GM18861 (cell line): ENCODE results near the gene ENO2.

Experiments
- ATAC-seq: cut with Tn5 transposase; IDR thresholded peaks from one replicate; pipeline ENCODE4 v1.9.1; 2021; ENCODE audit not compliant: unreplicated experiment

ENO2 gene

DNA sequence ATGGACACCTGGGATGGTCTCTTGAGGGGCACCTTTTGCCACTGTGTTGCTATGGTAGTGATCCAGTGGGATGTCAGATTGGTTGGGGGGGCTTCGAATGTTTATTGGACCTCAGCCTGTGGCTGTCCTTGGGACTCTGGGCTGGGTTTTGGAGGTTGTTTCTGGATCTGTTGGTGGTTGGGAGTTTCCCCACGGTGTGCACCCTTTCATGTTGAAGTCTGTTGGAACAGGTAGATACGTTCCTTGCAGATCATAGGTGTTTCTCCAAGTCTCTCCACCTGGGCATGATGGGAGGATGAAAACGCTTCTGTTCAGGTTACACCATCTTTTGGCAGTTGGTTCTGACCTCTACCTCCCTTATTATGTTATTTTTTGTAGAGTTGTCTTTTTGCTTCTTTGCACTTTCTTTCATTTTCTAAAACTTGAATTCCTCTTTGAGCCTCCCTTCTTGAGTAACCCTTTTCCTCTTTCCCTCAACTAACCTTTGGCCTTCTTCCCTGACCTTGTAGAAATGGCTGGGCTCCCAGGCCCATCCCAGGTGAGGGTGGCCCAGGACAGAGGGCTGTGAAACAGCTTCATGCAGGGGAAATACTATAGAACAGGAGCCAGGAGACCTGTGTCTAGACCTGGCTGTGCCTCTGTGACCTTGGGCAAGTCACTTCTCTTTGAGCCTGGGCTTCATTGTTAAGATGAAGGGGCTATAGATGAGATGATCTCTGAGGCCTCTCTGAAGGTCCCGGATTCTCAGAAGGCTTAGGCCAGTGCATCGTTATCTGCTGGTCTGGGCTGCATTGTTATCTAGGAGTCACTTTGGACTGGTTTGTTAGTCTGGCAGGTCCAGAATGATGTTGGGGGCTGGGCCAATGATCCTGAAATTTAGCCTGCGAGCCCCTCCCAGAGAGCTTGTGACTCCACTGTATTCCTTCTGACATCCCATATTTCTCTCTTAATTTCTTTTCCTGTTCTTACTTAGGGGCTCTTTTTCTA lies 15.4 kb downstream of the ENO2 start:
- no peak for ATAC-seq

DNA sequence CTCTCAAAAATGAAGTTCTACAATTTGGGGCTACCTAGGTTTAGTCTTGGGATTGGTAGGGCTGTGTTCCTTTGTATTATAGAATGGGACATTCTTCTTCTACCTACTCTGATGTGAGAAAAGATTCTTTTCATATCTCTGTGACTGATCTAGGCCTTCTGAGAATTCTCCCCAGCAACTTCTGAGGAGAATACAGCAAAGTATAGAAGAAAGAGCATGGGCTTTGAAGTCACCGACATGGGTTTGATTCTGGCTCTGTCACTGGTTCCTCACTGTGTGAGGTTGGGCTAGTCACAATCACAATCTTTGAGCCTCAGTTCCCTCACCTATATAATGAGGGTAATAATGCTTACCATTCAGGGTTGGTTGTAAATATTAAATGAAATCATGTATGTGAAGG lies 18.4 kb downstream of the ENO2 start:
- no peak for ATAC-seq

DNA sequence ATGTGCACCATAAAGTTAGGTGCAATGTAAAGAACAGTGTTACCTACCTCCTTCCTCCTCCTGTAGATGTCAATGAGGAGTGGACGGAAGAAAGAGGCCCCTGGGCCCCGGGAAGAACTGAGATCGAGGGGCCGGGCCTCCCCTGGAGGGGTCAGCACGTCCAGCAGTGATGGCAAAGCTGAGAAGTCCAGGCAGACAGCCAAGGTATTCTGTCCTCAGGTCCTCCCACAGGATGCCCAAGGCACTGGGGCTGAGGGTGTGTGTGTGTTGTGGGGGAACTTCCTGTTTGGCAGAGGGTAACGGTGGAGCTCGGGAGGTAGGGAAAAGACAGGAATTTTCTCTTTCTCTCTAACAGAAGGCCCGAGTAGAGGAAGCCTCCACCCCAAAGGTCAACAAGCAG lies 19.7 kb downstream of the ENO2 start:
- ATAC-seq, result no peak

DNA sequence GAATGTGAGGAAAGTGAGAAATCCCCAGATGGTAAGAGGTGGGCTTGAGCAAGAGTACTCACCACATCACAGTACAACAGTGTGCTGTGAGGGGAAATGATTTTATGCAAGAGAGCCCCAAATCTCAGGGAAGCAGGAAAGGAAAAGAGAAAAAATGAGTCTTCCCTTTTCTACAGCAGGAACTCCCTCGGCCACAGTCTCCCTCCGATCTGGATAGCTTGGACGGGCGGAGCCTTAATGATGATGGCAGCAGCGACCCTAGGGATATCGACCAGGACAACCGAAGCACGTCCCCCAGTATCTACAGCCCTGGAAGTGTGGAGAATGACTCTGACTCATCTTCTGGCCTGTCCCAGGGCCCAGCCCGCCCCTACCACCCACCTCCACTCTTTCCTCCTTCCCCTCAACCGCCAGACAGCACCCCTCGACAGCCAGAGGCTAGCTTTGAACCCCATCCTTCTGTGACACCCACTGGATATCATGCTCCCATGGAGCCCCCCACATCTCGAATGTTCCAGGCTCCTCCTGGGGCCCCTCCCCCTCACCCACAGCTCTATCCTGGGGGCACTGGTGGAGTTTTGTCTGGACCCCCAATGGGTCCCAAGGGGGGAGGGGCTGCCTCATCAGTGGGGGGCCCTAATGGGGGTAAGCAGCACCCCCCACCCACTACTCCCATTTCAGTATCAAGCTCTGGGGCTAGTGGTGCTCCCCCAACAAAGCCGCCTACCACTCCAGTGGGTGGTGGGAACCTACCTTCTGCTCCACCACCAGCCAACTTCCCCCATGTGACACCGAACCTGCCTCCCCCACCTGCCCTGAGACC lies 21.2 kb downstream of the ENO2 start:
- no peak for ATAC-seq

DNA sequence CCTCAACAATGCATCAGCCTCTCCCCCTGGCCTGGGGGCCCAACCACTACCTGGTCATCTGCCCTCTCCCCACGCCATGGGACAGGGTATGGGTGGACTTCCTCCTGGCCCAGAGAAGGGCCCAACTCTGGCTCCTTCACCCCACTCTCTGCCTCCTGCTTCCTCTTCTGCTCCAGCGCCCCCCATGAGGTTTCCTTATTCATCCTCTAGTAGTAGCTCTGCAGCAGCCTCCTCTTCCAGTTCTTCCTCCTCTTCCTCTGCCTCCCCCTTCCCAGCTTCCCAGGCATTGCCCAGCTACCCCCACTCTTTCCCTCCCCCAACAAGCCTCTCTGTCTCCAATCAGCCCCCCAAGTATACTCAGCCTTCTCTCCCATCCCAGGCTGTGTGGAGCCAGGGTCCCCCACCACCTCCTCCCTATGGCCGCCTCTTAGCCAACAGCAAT lies 21.8 kb downstream of the ENO2 start:
- ATAC-seq, result no peak

DNA sequence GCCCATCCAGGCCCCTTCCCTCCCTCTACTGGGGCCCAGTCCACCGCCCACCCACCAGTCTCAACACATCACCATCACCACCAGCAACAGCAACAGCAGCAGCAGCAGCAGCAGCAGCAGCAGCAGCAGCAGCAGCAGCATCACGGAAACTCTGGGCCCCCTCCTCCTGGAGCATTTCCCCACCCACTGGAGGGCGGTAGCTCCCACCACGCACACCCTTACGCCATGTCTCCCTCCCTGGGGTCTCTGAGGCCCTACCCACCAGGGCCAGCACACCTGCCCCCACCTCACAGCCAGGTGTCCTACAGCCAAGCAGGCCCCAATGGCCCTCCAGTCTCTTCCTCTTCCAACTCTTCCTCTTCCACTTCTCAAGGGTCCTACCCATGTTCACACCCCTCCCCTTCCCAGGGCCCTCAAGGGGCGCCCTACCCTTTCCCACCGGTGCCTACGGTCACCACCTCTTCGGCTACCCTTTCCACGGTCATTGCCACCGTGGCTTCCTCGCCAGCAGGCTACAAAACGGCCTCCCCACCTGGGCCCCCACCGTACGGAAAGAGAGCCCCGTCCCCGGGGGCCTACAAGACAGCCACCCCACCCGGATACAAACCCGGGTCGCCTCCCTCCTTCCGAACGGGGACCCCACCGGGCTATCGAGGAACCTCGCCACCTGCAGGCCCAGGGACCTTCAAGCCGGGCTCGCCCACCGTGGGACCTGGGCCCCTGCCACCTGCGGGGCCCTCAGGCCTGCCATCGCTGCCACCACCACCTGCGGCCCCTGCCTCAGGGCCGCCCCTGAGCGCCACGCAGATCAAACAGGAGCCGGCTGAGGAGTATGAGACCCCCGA lies 22.5 kb downstream of the ENO2 start:
- no peak for ATAC-seq

DNA sequence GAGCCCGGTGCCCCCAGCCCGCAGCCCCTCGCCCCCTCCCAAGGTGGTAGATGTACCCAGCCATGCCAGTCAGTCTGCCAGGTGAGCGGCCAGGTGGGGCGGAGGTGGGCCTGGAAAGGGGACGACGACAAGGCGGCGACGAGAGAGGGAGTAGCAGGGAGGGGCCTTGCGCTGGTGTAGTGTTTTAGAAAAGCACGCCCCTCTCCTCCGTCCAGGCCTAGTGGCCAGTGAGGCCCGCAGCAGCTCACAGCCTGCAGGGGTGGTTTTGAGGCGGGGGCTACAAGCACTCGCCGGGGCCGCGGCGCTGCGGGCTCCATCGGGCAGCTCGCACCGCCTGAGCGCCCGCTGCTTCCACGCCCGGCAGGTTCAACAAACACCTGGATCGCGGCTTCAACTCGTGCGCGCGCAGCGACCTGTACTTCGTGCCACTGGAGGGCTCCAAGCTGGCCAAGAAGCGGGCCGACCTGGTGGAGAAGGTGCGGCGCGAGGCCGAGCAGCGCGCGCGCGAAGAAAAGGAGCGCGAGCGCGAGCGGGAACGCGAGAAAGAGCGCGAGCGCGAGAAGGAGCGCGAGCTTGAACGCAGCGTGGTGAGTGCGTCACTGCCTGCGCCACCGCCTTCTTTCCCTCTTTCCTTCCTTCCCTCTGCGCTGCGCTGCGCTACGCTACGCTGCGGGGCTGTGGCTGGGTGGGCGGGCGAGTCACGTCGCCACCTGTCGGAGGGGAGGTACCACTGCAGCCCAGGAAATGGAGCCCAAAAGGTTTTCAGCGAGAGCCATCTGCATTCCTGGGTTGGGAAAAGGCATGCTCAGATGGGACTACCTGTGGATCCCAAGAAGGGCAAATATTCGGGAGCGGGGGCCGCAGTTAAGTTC lies 23.3 kb downstream of the ENO2 start:
- peak; percentile 87 for ATAC-seq

DNA sequence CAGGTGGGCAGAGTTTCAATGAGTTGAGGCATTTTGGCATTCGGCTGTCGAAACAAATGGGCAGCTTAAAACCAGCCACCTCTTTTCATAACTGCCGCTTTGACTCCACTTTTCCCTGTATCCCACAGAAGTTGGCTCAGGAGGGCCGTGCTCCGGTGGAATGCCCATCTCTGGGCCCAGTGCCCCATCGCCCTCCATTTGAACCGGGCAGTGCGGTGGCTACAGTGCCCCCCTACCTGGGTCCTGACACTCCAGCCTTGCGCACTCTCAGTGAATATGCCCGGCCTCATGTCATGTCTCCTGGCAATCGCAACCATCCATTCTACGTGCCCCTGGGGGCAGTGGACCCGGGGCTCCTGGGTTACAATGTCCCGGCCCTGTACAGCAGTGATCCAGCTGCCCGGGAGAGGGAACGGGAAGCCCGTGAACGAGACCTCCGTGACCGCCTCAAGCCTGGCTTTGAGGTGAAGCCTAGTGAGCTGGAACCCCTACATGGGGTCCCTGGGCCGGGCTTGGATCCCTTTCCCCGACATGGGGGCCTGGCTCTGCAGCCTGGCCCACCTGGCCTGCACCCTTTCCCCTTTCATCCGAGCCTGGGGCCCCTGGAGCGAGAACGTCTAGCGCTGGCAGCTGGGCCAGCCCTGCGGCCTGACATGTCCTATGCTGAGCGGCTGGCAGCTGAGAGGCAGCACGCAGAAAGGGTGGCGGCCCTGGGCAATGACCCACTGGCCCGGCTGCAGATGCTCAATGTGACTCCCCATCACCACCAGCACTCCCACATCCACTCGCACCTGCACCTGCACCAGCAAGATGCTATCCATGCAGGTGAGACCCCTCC lies 24.2 kb downstream of the ENO2 start:
- ATAC-seq, result no peak

DNA sequence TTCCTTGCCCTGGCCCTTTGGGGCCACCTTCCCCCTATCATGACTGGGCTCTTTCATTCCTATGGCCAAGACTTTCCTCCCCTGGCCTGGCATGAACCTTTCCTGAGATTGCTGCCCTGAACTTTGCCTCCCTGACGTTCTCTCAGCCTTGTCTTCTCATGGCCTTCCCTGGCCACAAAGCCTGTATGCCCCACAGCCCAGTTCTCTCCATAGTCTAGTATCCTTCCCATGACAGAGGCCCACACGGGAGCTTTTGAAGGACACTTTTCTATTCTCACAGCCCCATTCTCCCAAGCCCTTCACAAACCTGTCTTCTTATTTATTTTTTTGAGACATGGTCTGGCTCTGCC lies 24.8 kb downstream of the ENO2 start:
- no peak for ATAC-seq

DNA sequence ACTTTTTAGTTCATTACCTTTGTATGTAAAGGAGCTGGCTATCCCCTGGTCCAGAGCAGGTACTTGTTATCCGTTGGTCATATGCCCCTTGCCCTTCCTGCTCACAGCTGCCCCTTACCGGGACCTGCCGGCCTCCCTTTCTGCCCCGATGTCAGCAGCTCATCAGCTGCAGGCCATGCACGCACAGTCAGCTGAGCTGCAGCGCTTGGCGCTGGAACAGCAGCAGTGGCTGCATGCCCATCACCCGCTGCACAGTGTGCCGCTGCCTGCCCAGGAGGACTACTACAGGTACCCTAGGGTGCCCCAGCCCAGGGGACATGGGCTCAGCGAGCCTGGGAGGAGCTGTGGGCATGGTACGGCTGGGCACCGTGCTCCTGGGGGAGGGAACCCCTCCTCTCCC lies 26.9 kb downstream of the ENO2 start:
- ATAC-seq, result no peak

DNA sequence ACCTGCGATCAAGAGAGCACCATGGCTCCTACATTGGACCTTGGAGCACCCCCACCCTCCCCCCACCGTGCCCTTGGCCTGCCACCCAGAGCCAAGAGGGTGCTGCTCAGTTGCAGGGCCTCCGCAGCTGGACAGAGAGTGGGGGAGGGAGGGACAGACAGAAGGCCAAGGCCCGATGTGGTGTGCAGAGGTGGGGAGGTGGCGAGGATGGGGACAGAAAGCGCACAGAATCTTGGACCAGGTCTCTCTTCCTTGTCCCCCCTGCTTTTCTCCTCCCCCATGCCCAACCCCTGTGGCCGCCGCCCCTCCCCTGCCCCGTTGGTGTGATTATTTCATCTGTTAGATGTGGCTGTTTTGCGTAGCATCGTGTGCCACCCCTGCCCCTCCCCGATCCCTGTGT lies 27.4 kb downstream of the ENO2 start:
- no peak for ATAC-seq

DNA sequence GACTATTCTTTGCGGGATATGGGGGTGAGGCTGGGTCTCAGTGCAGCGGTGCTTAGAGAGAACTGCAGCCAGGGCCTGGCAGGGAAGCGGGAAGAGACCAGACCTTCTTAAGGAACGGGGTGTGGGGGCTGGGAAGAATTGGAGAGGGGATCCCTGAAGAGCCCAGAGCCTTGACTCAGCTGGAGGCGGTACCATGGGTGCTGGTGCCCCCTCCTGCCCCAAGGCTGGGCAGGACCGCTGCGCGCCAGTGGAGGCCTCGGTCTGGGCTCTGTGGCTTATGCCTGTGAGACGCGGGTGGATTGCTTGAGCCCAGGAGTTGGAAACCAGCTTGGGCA lies 27.9 kb downstream of the ENO2 start:
- no peak for ATAC-seq

DNA sequence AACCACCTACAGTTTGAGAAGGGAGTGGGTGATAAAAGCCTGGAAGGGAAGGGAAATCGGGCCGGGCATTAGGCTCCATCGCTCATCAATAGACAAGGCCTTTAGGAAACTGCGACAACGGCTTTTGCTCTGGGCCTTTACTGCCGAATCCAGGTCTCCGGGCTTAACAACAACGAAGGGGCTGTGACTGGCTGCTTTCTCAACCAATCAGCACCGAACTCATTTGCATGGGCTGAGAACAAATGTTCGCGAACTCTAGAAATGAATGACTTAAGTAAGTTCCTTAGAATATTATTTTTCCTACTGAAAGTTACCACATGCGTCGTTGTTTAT lies 29.0 kb downstream of the ENO2 start:
- ATAC-seq, result peak; percentile 21

DNA sequence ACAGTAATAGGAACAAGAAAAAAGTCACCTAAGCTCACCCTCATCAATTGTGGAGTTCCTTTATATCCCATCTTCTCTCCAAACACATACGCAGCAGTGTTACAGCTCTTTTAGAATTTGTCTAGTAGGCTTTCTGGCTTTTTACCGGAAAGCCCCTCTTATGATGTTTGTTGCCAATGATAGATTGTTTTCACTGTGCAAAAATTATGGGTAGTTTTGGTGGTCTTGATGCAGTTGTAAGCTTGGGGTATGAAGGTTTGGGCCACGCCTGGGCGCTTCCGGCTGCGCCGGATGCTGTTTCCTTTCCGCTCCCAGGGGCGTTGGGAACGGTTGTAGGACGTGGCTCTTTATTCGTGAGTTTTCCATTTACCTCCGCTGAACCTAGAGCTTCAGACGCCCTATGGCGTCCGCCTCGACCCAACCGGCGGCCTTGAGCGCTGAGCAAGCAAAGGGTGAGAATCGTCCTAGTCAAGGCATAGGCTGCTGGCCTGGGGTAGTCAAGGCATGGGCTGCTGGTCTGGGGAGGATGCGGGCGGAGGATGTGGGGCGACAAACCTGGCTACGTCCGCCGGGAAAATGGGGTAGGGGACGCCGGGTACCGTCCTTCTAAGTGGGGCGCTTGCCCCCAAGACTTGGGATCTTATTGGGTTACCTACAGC lies 29.5 kb downstream of the ENO2 start, which contains the start of the genes C12orf57 and RNU7-1:
C12orf57 (plus strand) TSS at position 301 of the 659 bp plus-strand sequence; CDS start at position 401, 100 bp downstream.
RNU7-1 (plus strand) TSS at position 95 of the 659 bp plus-strand sequence.
- ATAC-seq, result peak; percentile 29

DNA sequence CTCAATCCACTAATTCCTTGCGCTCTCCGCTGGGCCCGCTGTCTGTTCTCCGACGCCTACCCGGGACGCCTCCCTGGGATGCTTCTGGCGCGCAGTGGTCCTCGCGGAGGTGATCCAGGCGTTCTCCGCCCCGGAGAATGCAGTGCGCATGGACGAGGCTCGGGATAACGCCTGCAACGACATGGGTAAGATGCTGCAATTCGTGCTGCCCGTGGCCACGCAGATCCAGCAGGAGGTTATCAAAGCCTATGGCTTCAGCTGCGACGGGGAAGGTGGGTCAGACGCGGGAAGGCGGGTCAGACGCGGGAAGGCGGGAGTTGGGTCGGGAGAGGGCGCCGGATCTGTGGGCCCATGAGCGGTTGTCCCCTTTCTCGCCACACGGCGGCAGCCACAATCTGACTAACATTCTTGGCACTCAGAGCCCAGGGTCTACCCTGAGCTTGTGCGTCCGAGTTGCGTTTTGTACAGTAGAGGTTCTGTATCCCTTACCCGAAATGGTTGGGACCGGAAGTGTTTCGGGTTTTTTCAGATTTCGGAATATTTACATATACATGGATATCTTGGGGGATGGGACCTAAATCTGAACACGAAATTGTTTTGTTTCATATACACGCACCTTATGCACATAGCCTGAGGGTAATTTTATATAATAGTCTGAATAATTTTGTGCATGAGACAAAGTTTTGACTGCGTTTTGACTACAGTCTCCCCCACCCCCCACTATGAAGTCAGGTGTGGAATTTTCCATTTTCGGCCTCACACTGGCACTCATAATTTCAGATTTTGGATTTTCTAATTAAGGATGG lies 30.2 kb downstream of the ENO2 start:
- ATAC-seq, result peak; percentile 40

DNA sequence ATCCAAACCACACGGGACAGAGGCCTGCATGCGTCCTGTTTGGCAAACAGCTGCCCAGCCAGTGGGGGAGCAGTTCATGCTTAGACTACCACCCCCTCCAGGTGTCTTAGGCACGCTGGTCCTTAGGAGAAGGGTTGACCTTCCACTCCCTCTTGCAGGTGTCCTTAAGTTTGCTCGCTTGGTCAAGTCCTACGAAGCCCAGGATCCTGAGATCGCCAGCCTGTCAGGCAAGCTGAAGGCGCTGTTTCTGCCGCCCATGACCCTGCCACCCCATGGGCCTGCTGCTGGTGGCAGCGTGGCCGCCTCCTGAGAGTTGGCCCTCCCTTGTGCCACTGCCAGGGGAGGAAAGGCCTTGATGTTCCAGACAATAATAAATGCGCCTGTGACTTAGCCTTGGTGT lies 31.2 kb downstream of the ENO2 start:
- ATAC-seq, result no peak

DNA sequence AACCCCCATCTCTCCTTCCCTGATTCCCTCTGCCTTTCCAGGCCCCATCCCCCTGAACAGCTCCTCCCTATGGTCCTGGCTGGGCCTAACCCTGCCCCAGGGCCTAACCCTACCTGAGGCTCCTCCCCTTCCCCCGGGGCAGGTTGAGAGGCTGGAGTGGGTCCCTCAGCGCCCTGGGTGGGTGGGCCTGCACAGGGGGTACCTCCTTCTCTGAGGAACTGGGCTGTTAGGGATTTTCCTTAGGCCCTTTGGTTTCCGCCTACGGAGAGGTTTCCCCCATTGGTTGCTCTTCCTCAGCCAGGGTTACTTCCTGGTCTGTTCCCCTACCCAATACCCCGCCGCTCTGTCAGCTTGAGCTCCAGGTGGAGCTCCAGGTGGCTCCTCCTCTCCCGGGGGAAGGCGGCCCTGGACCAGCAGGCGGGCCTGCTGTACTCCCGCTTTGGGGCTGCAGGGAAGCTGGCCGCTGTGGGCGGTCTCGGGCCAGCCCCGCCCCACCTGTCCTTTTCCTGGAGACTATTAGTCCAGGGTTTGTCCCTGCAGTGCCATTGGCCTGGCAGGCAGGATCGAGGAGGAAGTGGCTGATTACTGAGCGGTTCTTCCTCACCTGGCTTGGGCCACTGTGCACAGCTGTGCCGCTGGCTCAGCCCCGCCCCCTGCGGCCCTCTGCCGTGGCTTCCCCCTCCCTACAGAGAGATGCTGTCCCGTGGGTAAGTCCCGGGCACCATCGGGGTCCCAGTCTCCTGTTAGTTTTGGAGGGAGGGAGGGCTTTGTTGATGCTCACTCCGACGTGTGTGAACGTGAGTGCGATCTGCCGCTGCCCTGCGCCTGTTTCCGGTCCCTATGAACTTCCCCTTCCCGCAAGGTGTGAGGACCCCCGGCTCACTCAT lies 31.9 kb downstream of the ENO2 start:
- peak; percentile 18 for ATAC-seq
